ENCODE measurements around the gene HDGFL2.

HDGFL2 gene

GRCh38 chr19:4498694-4499093, 26.6 kb downstream of the HDGFL2 start:
- no peak overlapping the region for H3K4me3 Mint-ChIP-seq
- H3K4me1 Mint-ChIP-seq, result no peaks in the 10 kb centered on the region
- H3K27ac Mint-ChIP-seq, result no peak overlapping the region
- H3K9me3 Mint-ChIP-seq, result no peaks in the 10 kb centered on the region
- no peaks in the 10 kb centered on the region for H3K27me3 Mint-ChIP-seq
- H3K36me3 Mint-ChIP-seq, result no peaks in the 10 kb centered on the region

GRCh38 chr19:4499318-4499717, 27.2 kb downstream of the HDGFL2 start:
- Mint-ChIP-seq H3K36me3 (no peaks in the 10 kb centered on the region), H3K27ac (no peak overlapping the region), H3K27me3 (no peaks in the 10 kb centered on the region), H3K4me1 (no peaks in the 10 kb centered on the region), H3K9me3 (no peaks in the 10 kb centered on the region), H3K4me3 (no peak overlapping the region)

- no peaks in the 10 kb centered on the region for H3K4me1 Mint-ChIP-seq
- H3K4me3 Mint-ChIP-seq, result no peak overlapping the region
- no peaks in the 10 kb centered on the region for H3K36me3 Mint-ChIP-seq
- H3K27me3 Mint-ChIP-seq, result no peaks in the 10 kb centered on the region
- no peak overlapping the region for H3K27ac Mint-ChIP-seq
- no peaks in the 10 kb centered on the region for H3K9me3 Mint-ChIP-seq
Observed at GRCh38 chr19:4499855-4500254, 27.8 kb downstream of the HDGFL2 start.

- Mint-ChIP-seq H3K4me1 (no peaks in the 10 kb centered on the region), H3K27ac (no peak overlapping the region), H3K9me3 (no peaks in the 10 kb centered on the region), H3K36me3 (peaks cover 3% of the 10 kb centered on the region), H3K27me3 (no peaks in the 10 kb centered on the region), H3K4me3 (no peak overlapping the region)
Observed at GRCh38 chr19:4500841-4501591, 28.9 kb downstream of the HDGFL2 start.

GRCh38 chr19:4501691-4502090, 29.6 kb downstream of the HDGFL2 start:
- Mint-ChIP-seq H3K9me3 (no peaks in the 10 kb centered on the region), H3K27me3 (no peaks in the 10 kb centered on the region), H3K4me1 (no peaks in the 10 kb centered on the region), H3K4me3 (no peak overlapping the region), H3K36me3 (peaks cover 5% of the 10 kb centered on the region), H3K27ac (no peak overlapping the region)

GRCh38 chr19:4502282-4503131, 30.4 kb downstream of the HDGFL2 start:
- Mint-ChIP-seq H3K4me1 (no peaks in the 10 kb centered on the region), H3K4me3 (no peak overlapping the region), H3K36me3 (peaks cover 5% of the 10 kb centered on the region), H3K27ac (no peak overlapping the region), H3K9me3 (no peaks in the 10 kb centered on the region), H3K27me3 (no peaks in the 10 kb centered on the region)

GRCh38 chr19:4503132-4503824, 31.2 kb downstream of the HDGFL2 start:
- no peaks in the 10 kb centered on the region for H3K27me3 Mint-ChIP-seq
- no peak overlapping the region for H3K4me3 Mint-ChIP-seq
- H3K36me3 Mint-ChIP-seq, result peaks cover 5% of the 10 kb centered on the region
- no peak overlapping the region for H3K27ac Mint-ChIP-seq
- no peaks in the 10 kb centered on the region for H3K4me1 Mint-ChIP-seq
- H3K9me3 Mint-ChIP-seq, result no peaks in the 10 kb centered on the region

- H3K4me3 Mint-ChIP-seq, result no peak overlapping the region
- no peaks in the 10 kb centered on the region for H3K4me1 Mint-ChIP-seq
- no peak overlapping the region for H3K27ac Mint-ChIP-seq
- H3K9me3 Mint-ChIP-seq, result no peaks in the 10 kb centered on the region
- no peaks in the 10 kb centered on the region for H3K27me3 Mint-ChIP-seq
- H3K36me3 Mint-ChIP-seq, result peaks cover 5% of the 10 kb centered on the region
Observed at GRCh38 chr19:4503825-4504170, 31.7 kb downstream of the HDGFL2 start.

GRCh38 chr19:4504297-4504701, 32.2 kb downstream of the HDGFL2 start:
- no peak overlapping the region for H3K27ac Mint-ChIP-seq
- H3K9me3 Mint-ChIP-seq, result no peaks in the 10 kb centered on the region
- no peaks in the 10 kb centered on the region for H3K27me3 Mint-ChIP-seq
- H3K4me1 Mint-ChIP-seq, result no peaks in the 10 kb centered on the region
- peaks cover 5% of the 10 kb centered on the region for H3K36me3 Mint-ChIP-seq
- H3K4me3 Mint-ChIP-seq, result no peak overlapping the region

- no peaks in the 10 kb centered on the region for H3K4me1 Mint-ChIP-seq
- no peak overlapping the region for H3K4me3 Mint-ChIP-seq
- H3K36me3 Mint-ChIP-seq, result peaks cover 5% of the 10 kb centered on the region
- no peaks in the 10 kb centered on the region for H3K9me3 Mint-ChIP-seq
- H3K27me3 Mint-ChIP-seq, result no peaks in the 10 kb centered on the region
- no peak overlapping the region for H3K27ac Mint-ChIP-seq
Observed at GRCh38 chr19:4504891-4505569, 32.9 kb downstream of the HDGFL2 start.

GRCh38 chr19:4505570-4506448, 33.7 kb downstream of the HDGFL2 start:
- no peaks in the 10 kb centered on the region for H3K27me3 Mint-ChIP-seq
- H3K27ac Mint-ChIP-seq, result no peak overlapping the region
- H3K4me1 Mint-ChIP-seq, result no peaks in the 10 kb centered on the region
- H3K4me3 Mint-ChIP-seq, result no peak overlapping the region
- no peaks in the 10 kb centered on the region for H3K9me3 Mint-ChIP-seq
- H3K36me3 Mint-ChIP-seq, result peaks cover 5% of the 10 kb centered on the region

GRCh38 chr19:4506449-4507149, 34.5 kb downstream of the HDGFL2 start:
- H3K4me3 Mint-ChIP-seq, result no peak overlapping the region
- H3K27me3 Mint-ChIP-seq, result no peaks in the 10 kb centered on the region
- H3K4me1 Mint-ChIP-seq, result no peaks in the 10 kb centered on the region
- H3K9me3 Mint-ChIP-seq, result no peaks in the 10 kb centered on the region
- H3K36me3 Mint-ChIP-seq, result peaks cover 5% of the 10 kb centered on the region
- H3K27ac Mint-ChIP-seq, result no peak overlapping the region

GRCh38 chr19:4507150-4507452, 35.0 kb downstream of the HDGFL2 start:
- H3K27me3 Mint-ChIP-seq, result no peaks in the 10 kb centered on the region
- H3K4me3 Mint-ChIP-seq, result no peak overlapping the region
- no peaks in the 10 kb centered on the region for H3K9me3 Mint-ChIP-seq
- no peaks in the 10 kb centered on the region for H3K4me1 Mint-ChIP-seq
- no peak overlapping the region for H3K27ac Mint-ChIP-seq
- peaks cover 5% of the 10 kb centered on the region for H3K36me3 Mint-ChIP-seq

GRCh38 chr19:4507804-4508203, 35.7 kb downstream of the HDGFL2 start:
- Mint-ChIP-seq H3K4me1 (no peaks in the 10 kb centered on the region), H3K9me3 (no peaks in the 10 kb centered on the region), H3K36me3 (peaks cover 5% of the 10 kb centered on the region), H3K27ac (no peak overlapping the region), H3K4me3 (no peak overlapping the region), H3K27me3 (no peaks in the 10 kb centered on the region)
